Type B pancreatic cell (in vitro differentiated cells): ENCODE data around the gene PLBD2. TPM values are rescaled to one million over a fixed set of nuclear protein-coding genes. Genes with fewer than 3 reads are reported as not detected.

ENCODE experiments used
- DNase-seq: peaks from one replicate; pipeline ENCODE4 v3.0.0; 2021; ENCODE audit warnings: mixed read lengths; ENCODE audit not compliant: unreplicated experiment; ENCODE audit errors: extremely low spot score
- H3K27ac Mint-ChIP-seq: 2 replicates; pipeline ENCODE4 v1.8.0; 2021; ENCODE audit warnings: mild to moderate bottlenecking, mixed read lengths
- H3K27me3 Mint-ChIP-seq: 2 replicates; pipeline ENCODE4 v1.8.0; 2021; ENCODE audit warnings: mixed read lengths
- H3K36me3 Mint-ChIP-seq: 2 replicates; pipeline ENCODE4 v1.8.0; 2021; ENCODE audit warnings: mixed read lengths
- H3K4me1 Mint-ChIP-seq: one replicate; pipeline ENCODE4 v1.8.0; 2021; ENCODE audit warnings: mixed read lengths; ENCODE audit not compliant: unreplicated experiment
- H3K4me3 Mint-ChIP-seq: 2 replicates; pipeline ENCODE4 v1.8.0; 2021; ENCODE audit warnings: mild to moderate bottlenecking, mixed read lengths
- H3K9me3 Mint-ChIP-seq: 2 replicates; pipeline ENCODE4 v1.8.0; 2021; ENCODE audit warnings: mixed read lengths
- CTCF ChIP-seq: fragments of 200-600 bp; sonication (generic); conservative IDR thresholded peaks from 2 replicates; pipeline ENCODE4 v1.5.0; 2021; ENCODE audit warnings: antibody characterized with exemption, mild to moderate bottlenecking
- total RNA-seq: library from RNA; stranded (reverse); gene quantifications from 2 replicates; pipeline ENCODE4 v1.2.1, GENCODE V29; 2021; ENCODE audit warnings: low replicate concordance

Gene PLBD2
- total RNA-seq, 1 donor from 2014 or later: 39.0 TPM

GRCh38 chr12:113339540-113339939 is 18.8 kb upstream of the PLBD2 start:
- Mint-ChIP-seq H3K27ac (no peak overlapping the region), H3K4me3 (no peak overlapping the region), H3K36me3 (no peaks in the 10 kb centered on the region), H3K9me3 (no peaks in the 10 kb centered on the region), H3K27me3 (peaks cover 17% of the 10 kb centered on the region), H3K4me1 (peaks cover 2% of the 10 kb centered on the region)
- no peak for DNase-seq
- no peak for TF ChIP-seq CTCF

GRCh38 chr12:113340061-113340460 is 18.3 kb upstream of the PLBD2 start:
- no peaks in the 10 kb centered on the region for H3K9me3 Mint-ChIP-seq
- no peaks in the 10 kb centered on the region for H3K36me3 Mint-ChIP-seq
- no peak overlapping the region for H3K27ac Mint-ChIP-seq
- H3K4me1 Mint-ChIP-seq: no peaks in the 10 kb centered on the region
- TF ChIP-seq CTCF: no peak
- H3K27me3 Mint-ChIP-seq: peaks cover 15% of the 10 kb centered on the region
- H3K4me3 Mint-ChIP-seq: no peak overlapping the region
- DNase-seq: no peak

- DNase-seq: no peak
- Mint-ChIP-seq H3K4me1 (no peaks in the 10 kb centered on the region), H3K36me3 (no peaks in the 10 kb centered on the region), H3K4me3 (no peak overlapping the region), H3K27me3 (peaks cover 17% of the 10 kb centered on the region), H3K27ac (no peak overlapping the region), H3K9me3 (no peaks in the 10 kb centered on the region)
- TF ChIP-seq CTCF: no peak
Measured at GRCh38 chr12:113341535-113341934, 16.9 kb upstream of the PLBD2 start.

GRCh38 chr12:113345318-113345717 is 13.1 kb upstream of the PLBD2 start:
- no peaks in the 10 kb centered on the region for H3K36me3 Mint-ChIP-seq

GRCh38 chr12:113346353-113346752 is 12.0 kb upstream of the PLBD2 start:
- H3K27me3 Mint-ChIP-seq: peaks cover 14% of the 10 kb centered on the region
- DNase-seq: no peak
- H3K27ac Mint-ChIP-seq: no peak overlapping the region
- no peaks in the 10 kb centered on the region for H3K36me3 Mint-ChIP-seq
- H3K9me3 Mint-ChIP-seq: no peaks in the 10 kb centered on the region
- H3K4me1 Mint-ChIP-seq: no peaks in the 10 kb centered on the region
- H3K4me3 Mint-ChIP-seq: no peak overlapping the region
- TF ChIP-seq CTCF: no peak

More at GRCh38 chr12:113345318-113345717, 13.1 kb upstream of the PLBD2 start:
- no peak for DNase-seq
- TF ChIP-seq CTCF: no peak
- Mint-ChIP-seq H3K9me3 (no peaks in the 10 kb centered on the region), H3K4me1 (no peaks in the 10 kb centered on the region), H3K27ac (no peak overlapping the region), H3K27me3 (peaks cover 17% of the 10 kb centered on the region), H3K4me3 (no peak overlapping the region)

- TF ChIP-seq CTCF: no peak
- Mint-ChIP-seq H3K36me3 (no peaks in the 10 kb centered on the region), H3K4me1 (no peaks in the 10 kb centered on the region), H3K4me3 (no peak overlapping the region), H3K27ac (no peak overlapping the region), H3K9me3 (no peaks in the 10 kb centered on the region), H3K27me3 (peaks cover 10% of the 10 kb centered on the region)
- no peak for DNase-seq
Measured at GRCh38 chr12:113347107-113347506, 11.3 kb upstream of the PLBD2 start.
